ENCODE measurements around the gene ST7.
"Not testable (repeated sequence)": the region's sequence is repeated elsewhere in the genome, so short reads cannot be mapped to it uniquely, and the experiment has no call there.

The ST7 gene

DNA sequence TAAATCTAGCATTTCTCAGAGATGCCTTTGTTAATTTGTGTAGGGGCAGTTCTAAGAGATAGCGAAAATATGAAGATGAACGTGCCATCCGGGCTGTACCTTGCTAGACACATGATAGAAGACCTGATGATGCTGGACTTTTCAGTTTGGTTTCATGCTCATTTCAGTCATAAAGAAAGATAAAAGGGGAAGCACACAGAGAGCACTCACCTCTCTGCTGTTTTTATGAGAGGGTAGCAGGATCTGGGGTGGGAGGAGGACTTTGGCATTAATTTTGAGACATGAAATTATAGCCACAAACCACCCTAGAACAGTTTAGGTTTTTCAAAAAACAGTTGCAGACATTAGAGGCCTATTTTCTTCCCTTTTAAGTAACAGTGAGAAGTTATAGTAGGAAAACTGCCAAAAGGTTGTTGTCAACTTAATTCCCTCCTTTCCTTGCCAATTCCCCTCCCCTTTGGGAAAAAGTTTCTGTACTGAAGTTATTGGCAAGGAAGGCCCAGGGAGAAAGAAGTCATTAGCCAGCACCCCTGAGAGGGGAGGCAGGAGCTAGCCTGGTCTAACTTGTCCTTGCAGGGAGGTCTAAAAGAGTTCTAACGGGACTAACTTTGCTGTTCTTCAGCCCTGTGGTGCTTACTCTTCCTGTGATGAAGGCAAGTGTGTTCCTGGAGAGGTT is 2.6 kb downstream of the ST7 start:
- DNase-seq = no peak
- Histone ChIP-seq H3K9me3 (no peaks in the 10 kb centered on the region), H3K27me3 (no peaks in the 10 kb centered on the region), H3K4me3 (peak overlapping the region in 1 of 2 donors; percentile 88), H3K4me1 (peaks cover 0 to 63% (median 20%) of the 10 kb centered on the region in 4 donors), H3K27ac (peak overlapping the region; percentile 100), H3K36me3 (no peaks in the 10 kb centered on the region)
- TF ChIP-seq, protein P1, sequence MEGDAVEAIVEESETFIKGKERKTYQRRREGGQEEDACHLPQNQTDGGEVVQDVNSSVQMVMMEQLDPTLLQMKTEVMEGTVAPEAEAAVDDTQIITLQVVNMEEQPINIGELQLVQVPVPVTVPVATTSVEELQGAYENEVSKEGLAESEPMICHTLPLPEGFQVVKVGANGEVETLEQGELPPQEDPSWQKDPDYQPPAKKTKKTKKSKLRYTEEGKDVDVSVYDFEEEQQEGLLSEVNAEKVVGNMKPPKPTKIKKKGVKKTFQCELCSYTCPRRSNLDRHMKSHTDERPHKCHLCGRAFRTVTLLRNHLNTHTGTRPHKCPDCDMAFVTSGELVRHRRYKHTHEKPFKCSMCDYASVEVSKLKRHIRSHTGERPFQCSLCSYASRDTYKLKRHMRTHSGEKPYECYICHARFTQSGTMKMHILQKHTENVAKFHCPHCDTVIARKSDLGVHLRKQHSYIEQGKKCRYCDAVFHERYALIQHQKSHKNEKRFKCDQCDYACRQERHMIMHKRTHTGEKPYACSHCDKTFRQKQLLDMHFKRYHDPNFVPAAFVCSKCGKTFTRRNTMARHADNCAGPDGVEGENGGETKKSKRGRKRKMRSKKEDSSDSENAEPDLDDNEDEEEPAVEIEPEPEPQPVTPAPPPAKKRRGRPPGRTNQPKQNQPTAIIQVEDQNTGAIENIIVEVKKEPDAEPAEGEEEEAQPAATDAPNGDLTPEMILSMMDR (IDR thresholded peaks at IDR 0.05) = no peak
- intact Hi-C loops (cut with DNase I; ENCODE audit: low total_unique reads) = no loop called here

GRCh38 chr7:116956477-116956804 is 3.1 kb downstream of the ST7 start:
- no peak for DNase-seq
- H3K9me3 ChIP-seq = no peaks in the 10 kb centered on the region
- no peaks in the 10 kb centered on the region for H3K27me3 ChIP-seq
- H3K4me1 ChIP-seq = peaks cover 0 to 63% (median 20%) of the 10 kb centered on the region in 4 donors
- H3K4me3 ChIP-seq = no peak overlapping the region
- H3K27ac ChIP-seq = peak overlapping the region; percentile 100
- no peaks in the 10 kb centered on the region for H3K36me3 ChIP-seq
- TF ChIP-seq, protein P1 (IDR thresholded peaks at IDR 0.05) = no peak
- intact Hi-C loops (cut with DNase I; ENCODE audit: low total_unique reads) = no loop called here

DNA sequence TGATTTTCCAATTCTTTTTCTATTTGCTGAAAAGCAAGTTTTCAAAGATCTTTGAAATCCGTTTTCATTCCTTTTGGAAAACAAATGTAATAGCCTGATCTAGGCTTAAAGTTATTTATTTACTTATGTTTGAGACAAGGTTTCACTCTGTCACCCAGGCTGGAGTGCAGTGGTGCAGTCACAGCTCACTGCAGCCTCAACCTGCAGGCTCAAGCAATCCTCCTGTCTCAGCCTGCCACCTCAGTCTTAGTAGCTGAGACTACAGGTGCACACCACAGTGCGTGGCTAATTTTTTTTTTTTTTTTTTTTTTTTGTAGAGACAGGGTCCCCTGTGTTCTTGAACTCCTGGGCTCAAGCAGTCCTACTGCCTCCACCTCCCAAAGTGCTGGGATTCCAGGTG is 4.6 kb downstream of the ST7 start:
- peaks cover 0 to 54% (median 17%) of the 10 kb centered on the region in 4 donors for H3K4me1 ChIP-seq
- DNase-seq = no peak
- TF ChIP-seq, protein P1 (IDR thresholded peaks at IDR 0.05) = no peak
- no peaks in the 10 kb centered on the region for H3K36me3 ChIP-seq
- no peak overlapping the region for H3K4me3 ChIP-seq
- no peaks in the 10 kb centered on the region for H3K9me3 ChIP-seq
- no peaks in the 10 kb centered on the region for H3K27me3 ChIP-seq
- peak overlapping the region; percentile 100 for H3K27ac ChIP-seq
- intact Hi-C loops (cut with DNase I; ENCODE audit: low total_unique reads) = no loop called here

DNA sequence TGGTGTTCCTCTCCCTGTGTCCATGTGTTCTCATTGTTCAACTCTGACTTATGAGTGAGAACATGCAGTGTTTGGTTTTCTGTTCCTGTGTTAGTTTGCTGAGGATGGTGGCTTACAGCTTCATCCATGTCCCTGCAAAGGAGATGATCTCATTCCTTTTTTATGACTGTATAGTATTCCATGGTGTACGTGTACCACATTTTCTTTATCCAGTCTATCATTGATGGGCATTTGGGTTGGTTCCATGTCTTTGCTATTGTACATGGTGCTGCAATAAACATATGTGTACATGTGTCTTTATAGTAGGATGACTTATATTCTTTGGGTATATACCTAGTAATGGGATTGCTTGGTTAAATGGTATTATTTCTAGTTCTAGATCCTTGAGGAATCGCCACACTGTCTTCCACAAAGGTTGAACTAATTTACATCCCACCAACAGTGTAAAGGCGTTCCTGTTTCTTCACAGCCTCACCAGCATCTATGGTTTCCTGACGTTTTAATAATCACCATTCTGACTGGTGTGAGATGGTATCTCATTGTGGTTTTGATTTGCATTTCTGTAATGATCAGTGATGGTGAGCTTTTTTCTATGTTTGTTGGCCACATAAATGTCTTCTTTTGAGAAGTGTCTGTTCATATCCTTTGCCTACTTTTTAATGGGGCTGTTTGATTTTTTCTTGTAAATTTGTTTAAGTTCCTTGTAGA is 8.8 kb downstream of the ST7 start:
- H3K9me3 ChIP-seq; intact Hi-C loops (cut with DNase I; ENCODE audit: low total_unique reads); H3K27me3 ChIP-seq; H3K36me3 ChIP-seq; H3K27ac ChIP-seq; H3K4me3 ChIP-seq; DNase-seq: not testable (repeated sequence)
- peaks cover 0 to 48% (median 1%) of the 10 kb centered on the region in 4 donors for H3K4me1 ChIP-seq

DNA sequence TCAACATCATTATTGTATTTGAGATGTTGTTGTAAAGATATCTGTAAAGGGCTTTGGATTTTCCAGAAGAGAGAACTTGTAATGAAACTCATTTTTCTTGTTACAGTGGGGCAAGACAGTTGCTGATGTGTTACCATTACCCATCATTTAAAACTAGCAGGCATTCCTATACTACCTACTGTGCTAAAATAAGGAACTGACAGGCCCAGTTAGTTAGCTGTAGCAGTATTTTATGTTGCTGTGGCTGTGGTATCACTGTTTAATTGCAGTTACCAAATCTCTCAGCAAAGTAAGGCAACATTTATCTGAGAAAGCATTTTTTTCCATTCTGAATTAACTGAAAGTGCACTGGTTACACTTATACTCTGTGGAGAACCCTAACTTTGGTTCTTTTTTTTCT is 9.9 kb downstream of the ST7 start:
- Histone ChIP-seq H3K9me3 (no peaks in the 10 kb centered on the region), H3K4me3 (no peak overlapping the region), H3K36me3 (no peaks in the 10 kb centered on the region), H3K4me1 (peaks cover 0 to 39% (median 1%) of the 10 kb centered on the region in 4 donors), H3K27me3 (no peaks in the 10 kb centered on the region), H3K27ac (no peak overlapping the region)
- TF ChIP-seq, protein P1 (IDR thresholded peaks at IDR 0.05) = no peak
- intact Hi-C loops (cut with DNase I; ENCODE audit: low total_unique reads) = no loop called here
- no peak for DNase-seq

GRCh38 chr7:116966601-116967000 is 13.3 kb downstream of the ST7 start:
- Histone ChIP-seq H3K9me3 (no peaks in the 10 kb centered on the region), H3K27me3 (no peaks in the 10 kb centered on the region), H3K36me3 (no peaks in the 10 kb centered on the region), H3K27ac (no peak overlapping the region), H3K4me1 (peaks cover 0 to 22% (median 3%) of the 10 kb centered on the region in 4 donors), H3K4me3 (no peak overlapping the region)
- intact Hi-C loops (cut with DNase I; ENCODE audit: low total_unique reads) = no loop called here
- DNase-seq = no peak
- TF ChIP-seq, protein P1 (IDR thresholded peaks at IDR 0.05) = no peak

All from tibial artery (tissue), 4 donors.